Stimulated activated CD8-positive, alpha-beta memory T cell treated with anti-CD3 and anti-CD28 coated beads, Interleukin-12 subunit alpha, Interleukin-12 subunit beta, amount 100 ng/mL, for 1 hour (primary cell): Measurements from ENCODE around the gene SMPDL3B.
A peak's percentile ranks its signal among the peaks of the same experiment; 100 is the strongest.

Experiments
- DNase-seq: peaks from one replicate; pipeline ENCODE4 v3.0.0-alpha.2; 2020; ENCODE audit warnings: low read depth

SMPDL3B gene

GRCh38 chr1:27940870-27941560 lies 6.2 kb downstream of the SMPDL3B start:
- no peak for DNase-seq

- DNase-seq: no peak
These were observed 7.1 kb downstream of the SMPDL3B start for GRCh38 chr1:27941671-27942540.

GRCh38 chr1:27945020-27945419 lies 10.2 kb downstream of the SMPDL3B start:
- DNase-seq: no peak

- no peak for DNase-seq
These were observed 14.2 kb downstream of the SMPDL3B start for GRCh38 chr1:27949027-27949426.

- no peak for DNase-seq
These were observed 16.6 kb downstream of the SMPDL3B start for GRCh38 chr1:27951396-27951795.

- no peak for DNase-seq
These were observed 17.3 kb downstream of the SMPDL3B start for GRCh38 chr1:27952147-27952546.

- no peak for DNase-seq
These were observed 19.4 kb downstream of the SMPDL3B start for GRCh38 chr1:27954186-27954585.

GRCh38 chr1:27955076-27955475 lies 20.3 kb downstream of the SMPDL3B start:
- DNase-seq: no peak

- no peak for DNase-seq
These were observed 22.0 kb downstream of the SMPDL3B start for GRCh38 chr1:27956761-27957160.

- no peak for DNase-seq
These were observed 22.9 kb downstream of the SMPDL3B start for GRCh38 chr1:27957655-27958054.

GRCh38 chr1:27958513-27958912 lies 23.7 kb downstream of the SMPDL3B start:
- no peak for DNase-seq

- peak; percentile 69 for DNase-seq
These were observed 25.2 kb downstream of the SMPDL3B start, which contains the start of gene XKR8 for GRCh38 chr1:27959792-27960603. TSS of gene XKR8 (plus strand) at chr1:27959973. CDS start at chr1:27960070, 97 bp downstream.

GRCh38 chr1:27960762-27961645 lies 26.2 kb downstream of the SMPDL3B start:
- no peak for DNase-seq

GRCh38 chr1:27961646-27962221 lies 26.9 kb downstream of the SMPDL3B start:
- DNase-seq: no peak

GRCh38 chr1:27963393-27963792 lies 28.6 kb downstream of the SMPDL3B start:
- DNase-seq: no peak

GRCh38 chr1:27966402-27967105 lies 31.8 kb downstream of the SMPDL3B start:
- no peak for DNase-seq

- no peak for DNase-seq
These were observed 32.5 kb downstream of the SMPDL3B start for GRCh38 chr1:27967106-27967883.

GRCh38 chr1:27967884-27968466 lies 33.2 kb downstream of the SMPDL3B start:
- no peak for DNase-seq

GRCh38 chr1:27968692-27969091 lies 33.9 kb downstream of the SMPDL3B start:
- no peak for DNase-seq
